Sigmoid colon (tissue), 4 donors: Measurements from ENCODE around the gene SPC24.

Source experiments
- POLR2A ChIP-seq, 2 donors: fragments of 450-650 bp; IDR thresholded peaks; one replicate each; pipeline ENCODE4 v1.6.1; 2016; ENCODE audit warnings: antibody characterized with exemption in 2 of 2, mild to moderate bottlenecking in 2 of 2, moderate library complexity in 2 of 2
- POLR2AphosphoS5 ChIP-seq, 4 donors: sonication (generic); formaldehyde crosslinking; IDR thresholded peaks; one replicate each; pipeline ENCODE4 v1.6.1; 2017; ENCODE audit warnings: antibody characterized with exemption in 4 of 4
- TF ChIP-seq, protein P1 (sequence below), 4 experiments: fragments of 450-650 bp in 3 of 4; fragments of 200-600 bp in 1 of 4; IDR thresholded peaks; one replicate each; pipeline ENCODE4 v1.5.1; 2016 to 2019; ENCODE audit warnings: antibody characterized with exemption in 4 of 4, mild to moderate bottlenecking in 3 of 4, moderate library complexity in 2 of 4

DNA sequence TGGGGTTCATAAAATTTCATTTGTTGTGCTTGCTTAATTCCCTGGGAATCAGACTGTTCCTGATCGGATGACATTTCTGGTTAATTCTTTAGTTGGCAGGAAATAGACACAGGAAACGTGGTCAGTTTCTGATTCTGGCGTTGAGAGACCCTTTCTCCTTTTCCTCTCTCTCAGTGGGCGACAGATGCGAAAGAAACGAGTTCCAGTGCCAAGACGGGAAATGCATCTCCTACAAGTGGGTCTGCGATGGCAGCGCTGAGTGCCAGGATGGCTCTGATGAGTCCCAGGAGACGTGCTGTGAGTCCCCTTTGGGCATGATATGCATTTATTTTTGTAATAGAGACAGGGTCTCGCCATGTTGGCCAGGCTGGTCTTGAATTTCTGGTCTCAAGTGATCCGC, 55.5 kb downstream of the SPC24 start:
- TF ChIP-seq, protein P1, sequence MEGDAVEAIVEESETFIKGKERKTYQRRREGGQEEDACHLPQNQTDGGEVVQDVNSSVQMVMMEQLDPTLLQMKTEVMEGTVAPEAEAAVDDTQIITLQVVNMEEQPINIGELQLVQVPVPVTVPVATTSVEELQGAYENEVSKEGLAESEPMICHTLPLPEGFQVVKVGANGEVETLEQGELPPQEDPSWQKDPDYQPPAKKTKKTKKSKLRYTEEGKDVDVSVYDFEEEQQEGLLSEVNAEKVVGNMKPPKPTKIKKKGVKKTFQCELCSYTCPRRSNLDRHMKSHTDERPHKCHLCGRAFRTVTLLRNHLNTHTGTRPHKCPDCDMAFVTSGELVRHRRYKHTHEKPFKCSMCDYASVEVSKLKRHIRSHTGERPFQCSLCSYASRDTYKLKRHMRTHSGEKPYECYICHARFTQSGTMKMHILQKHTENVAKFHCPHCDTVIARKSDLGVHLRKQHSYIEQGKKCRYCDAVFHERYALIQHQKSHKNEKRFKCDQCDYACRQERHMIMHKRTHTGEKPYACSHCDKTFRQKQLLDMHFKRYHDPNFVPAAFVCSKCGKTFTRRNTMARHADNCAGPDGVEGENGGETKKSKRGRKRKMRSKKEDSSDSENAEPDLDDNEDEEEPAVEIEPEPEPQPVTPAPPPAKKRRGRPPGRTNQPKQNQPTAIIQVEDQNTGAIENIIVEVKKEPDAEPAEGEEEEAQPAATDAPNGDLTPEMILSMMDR (IDR thresholded peaks at IDR 0.05) = no peak
- TF ChIP-seq POLR2AphosphoS5 (IDR thresholded peaks at IDR 0.05) (no peak), POLR2A (IDR thresholded peaks at IDR 0.05) (no peak)
